DND-41 (cell line): ENCODE data around the gene PMPCA.

Experiments
- EZH2 ChIP-seq: IDR thresholded peaks from 3 replicates; pipeline ENCODE4 v1.6.1; 2012; ENCODE audit warnings: borderline replicate concordance, low read depth, mild to moderate bottlenecking, moderate library complexity, low read length, inconsistent platforms; ENCODE audit not compliant: severe bottlenecking
- TF ChIP-seq, protein P1 (sequence below): IDR thresholded peaks from 2 replicates; pipeline ENCODE4 v1.5.1; 2012; ENCODE audit warnings: borderline replicate concordance, low read length, moderate library complexity, mild to moderate bottlenecking; ENCODE audit not compliant: poor library complexity, severe bottlenecking; ENCODE audit errors: extremely low read depth

DNA sequence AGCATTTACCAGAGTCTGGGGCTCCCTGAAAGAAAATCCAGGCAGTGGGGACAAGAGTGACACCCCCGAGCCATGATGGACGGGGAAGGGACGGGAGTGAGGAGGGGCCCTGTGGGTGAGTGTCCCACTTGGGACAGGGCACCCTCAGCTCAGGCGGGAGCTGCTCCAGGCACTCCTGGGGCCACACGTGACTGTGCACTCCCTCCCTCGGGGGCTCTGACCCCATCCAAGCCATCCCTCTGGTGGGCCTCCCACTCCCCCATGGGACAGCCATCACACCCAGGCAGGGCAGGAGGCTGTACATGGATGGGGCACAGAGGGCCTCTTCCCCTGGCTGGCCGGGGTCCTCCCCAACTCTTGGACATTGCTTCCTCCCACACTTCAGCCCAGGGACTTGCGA lies 34.0 kb upstream of the PMPCA start:
- TF ChIP-seq, protein P1, sequence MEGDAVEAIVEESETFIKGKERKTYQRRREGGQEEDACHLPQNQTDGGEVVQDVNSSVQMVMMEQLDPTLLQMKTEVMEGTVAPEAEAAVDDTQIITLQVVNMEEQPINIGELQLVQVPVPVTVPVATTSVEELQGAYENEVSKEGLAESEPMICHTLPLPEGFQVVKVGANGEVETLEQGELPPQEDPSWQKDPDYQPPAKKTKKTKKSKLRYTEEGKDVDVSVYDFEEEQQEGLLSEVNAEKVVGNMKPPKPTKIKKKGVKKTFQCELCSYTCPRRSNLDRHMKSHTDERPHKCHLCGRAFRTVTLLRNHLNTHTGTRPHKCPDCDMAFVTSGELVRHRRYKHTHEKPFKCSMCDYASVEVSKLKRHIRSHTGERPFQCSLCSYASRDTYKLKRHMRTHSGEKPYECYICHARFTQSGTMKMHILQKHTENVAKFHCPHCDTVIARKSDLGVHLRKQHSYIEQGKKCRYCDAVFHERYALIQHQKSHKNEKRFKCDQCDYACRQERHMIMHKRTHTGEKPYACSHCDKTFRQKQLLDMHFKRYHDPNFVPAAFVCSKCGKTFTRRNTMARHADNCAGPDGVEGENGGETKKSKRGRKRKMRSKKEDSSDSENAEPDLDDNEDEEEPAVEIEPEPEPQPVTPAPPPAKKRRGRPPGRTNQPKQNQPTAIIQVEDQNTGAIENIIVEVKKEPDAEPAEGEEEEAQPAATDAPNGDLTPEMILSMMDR: no peak
- no peak for TF ChIP-seq EZH2
